Gastrocnemius medialis (tissue), 4 donors: ENCODE data around the gene NCOA7. TPM values are rescaled to one million over a fixed set of nuclear protein-coding genes. Genes with fewer than 3 reads are reported as not detected.

ENCODE experiments used
- ATAC-seq, 2 donors: fragments of 150-250 bp; one replicate each; pipeline ENCODE4 v1.9.1; 2016
- DNase-seq, 2 donors: peaks; one replicate each; pipeline ENCODE4 v3.0.0-alpha.2; 2019
- H3K27ac ChIP-seq, 4 donors: fragments of 200-600 bp; sonication (generic); 1 replicate in 1 of 4; 2 replicates in 3 of 4; pipeline ENCODE4 v1.5.1; 2016 to 2018; ENCODE audit warnings: mild to moderate bottlenecking in 2 of 4, moderate library complexity in 1 of 4
- H3K27me3 ChIP-seq, 3 donors: fragments of 200-600 bp; sonication (generic) in 2 of 3; 1 replicate in 1 of 3; 2 replicates in 2 of 3; pipeline versions ENCODE4 v1.5.1 to v1.6.0; 2016 to 2019; ENCODE audit warnings: mild to moderate bottlenecking in 1 of 3, moderate library complexity in 1 of 3
- H3K36me3 ChIP-seq, 2 donors: fragments of 200-600 bp; sonication (generic) in 1 of 2; one replicate each; pipeline ENCODE4 v1.5.1; 2017 to 2018
- H3K4me1 ChIP-seq, 2 donors: fragments of 200-600 bp; sonication (generic) in 1 of 2; one replicate each; pipeline ENCODE4 v1.5.1; 2016 to 2017; ENCODE audit warnings: mild to moderate bottlenecking in 2 of 2
- H3K4me3 ChIP-seq, 4 donors: fragments of 200-600 bp; sonication (generic) in 3 of 4; 1 replicate in 1 of 4; 2 replicates in 3 of 4; pipeline ENCODE4 v1.5.1; 2016 to 2019; ENCODE audit warnings: mild to moderate bottlenecking in 2 of 4
- H3K9me3 ChIP-seq, 3 donors: fragments of 200-600 bp; sonication (generic) in 2 of 3; 1 replicate in 1 of 3; 2 replicates in 2 of 3; pipeline ENCODE4 v1.5.1; 2016 to 2019
- POLR2A ChIP-seq, 2 donors: fragments of 450-650 bp; IDR thresholded peaks; one replicate each; pipeline ENCODE4 v1.6.1; 2017; ENCODE audit warnings: antibody characterized with exemption in 2 of 2, mild to moderate bottlenecking in 2 of 2, moderate library complexity in 2 of 2
- in situ Hi-C, 4 donors: fragments of 200-750 bp; cut with MboI; loops; one replicate each; pipeline versions ENCODE4 v1.15.0 to v1.8.0; 2017; ENCODE audit warnings: low sequenced_read_pairs in 4 of 4
- intact Hi-C: fragments of 100-400 bp; cut with DNase I; formaldehyde crosslinking; loops from one replicate; pipeline ENCODE4 v1.15.1; 2023; ENCODE audit warnings: low total_unique reads
- total RNA-seq, 4 donors: library from RNA; depleted of rRNA; stranded (reverse); fragments of >200 nt; gene quantifications; one replicate each; pipeline versions ENCODE4 v1.1.0 to v1.2.3, GENCODE V29; 2016
- TF ChIP-seq, protein P1 (sequence below), 5 experiments: fragments of 450-650 bp in 3 of 5; fragments of 200-600 bp in 2 of 5; sonication (generic) in 2 of 5; IDR thresholded peaks in 4 of 5; conservative IDR thresholded peaks in 1 of 5; 1 replicate in 4 of 5; 2 replicates in 1 of 5; pipeline ENCODE4 v1.5.1; 2016 to 2019; ENCODE audit warnings: antibody characterized with exemption in 5 of 5, mild to moderate bottlenecking in 3 of 5, moderate library complexity in 3 of 5

The NCOA7 gene
- total RNA-seq, 4 donors from 2014 or later, result 7.0 to 9.5 (median 9.2) TPM

DNA sequence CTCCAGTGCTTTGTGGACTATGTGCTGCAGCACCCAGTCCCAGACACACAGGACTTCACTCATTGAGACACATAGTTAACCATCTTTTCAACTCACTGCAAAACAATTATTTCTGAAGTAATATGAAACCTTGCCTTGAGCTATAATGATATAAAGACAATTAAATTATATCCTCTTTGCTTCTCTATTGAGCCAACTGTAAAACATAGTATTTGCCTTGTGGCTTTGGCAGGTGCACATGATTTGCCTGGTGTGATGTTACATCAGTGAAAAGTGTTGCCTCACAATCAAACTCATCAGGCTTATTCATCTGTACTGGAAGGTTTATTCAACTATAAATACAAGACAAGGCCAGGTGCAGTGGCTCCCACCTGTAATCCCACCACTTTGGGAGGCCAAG lies 80.6 kb downstream of the NCOA7 start:
- no peak for TF ChIP-seq POLR2A (IDR thresholded peaks at IDR 0.05)
- TF ChIP-seq, protein P1, sequence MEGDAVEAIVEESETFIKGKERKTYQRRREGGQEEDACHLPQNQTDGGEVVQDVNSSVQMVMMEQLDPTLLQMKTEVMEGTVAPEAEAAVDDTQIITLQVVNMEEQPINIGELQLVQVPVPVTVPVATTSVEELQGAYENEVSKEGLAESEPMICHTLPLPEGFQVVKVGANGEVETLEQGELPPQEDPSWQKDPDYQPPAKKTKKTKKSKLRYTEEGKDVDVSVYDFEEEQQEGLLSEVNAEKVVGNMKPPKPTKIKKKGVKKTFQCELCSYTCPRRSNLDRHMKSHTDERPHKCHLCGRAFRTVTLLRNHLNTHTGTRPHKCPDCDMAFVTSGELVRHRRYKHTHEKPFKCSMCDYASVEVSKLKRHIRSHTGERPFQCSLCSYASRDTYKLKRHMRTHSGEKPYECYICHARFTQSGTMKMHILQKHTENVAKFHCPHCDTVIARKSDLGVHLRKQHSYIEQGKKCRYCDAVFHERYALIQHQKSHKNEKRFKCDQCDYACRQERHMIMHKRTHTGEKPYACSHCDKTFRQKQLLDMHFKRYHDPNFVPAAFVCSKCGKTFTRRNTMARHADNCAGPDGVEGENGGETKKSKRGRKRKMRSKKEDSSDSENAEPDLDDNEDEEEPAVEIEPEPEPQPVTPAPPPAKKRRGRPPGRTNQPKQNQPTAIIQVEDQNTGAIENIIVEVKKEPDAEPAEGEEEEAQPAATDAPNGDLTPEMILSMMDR (IDR thresholded peaks at IDR 0.05 in 4 of 5, conservative IDR thresholded peaks at IDR 0.05 in 1 of 5), result no peak
- no peaks in the 10 kb centered on the region for H3K9me3 ChIP-seq
- no peak overlapping the region for H3K4me3 ChIP-seq
- no peaks in the 10 kb centered on the region for H3K36me3 ChIP-seq
- H3K27me3 ChIP-seq, result no peaks in the 10 kb centered on the region
- intact Hi-C loops, result no loop called here
- no peak overlapping the region for H3K27ac ChIP-seq
- ATAC-seq (no peak), DNase-seq (no peak)
- H3K4me1 ChIP-seq, result peaks cover 0 to 13% of the 10 kb centered on the region in 2 donors
- in situ Hi-C loops, result loop anchor here in 1 of 4 donors (25.0 kb wide), 1 partner anchor 91 kb away; the partner anchor contains the start of gene HINT3

DNA sequence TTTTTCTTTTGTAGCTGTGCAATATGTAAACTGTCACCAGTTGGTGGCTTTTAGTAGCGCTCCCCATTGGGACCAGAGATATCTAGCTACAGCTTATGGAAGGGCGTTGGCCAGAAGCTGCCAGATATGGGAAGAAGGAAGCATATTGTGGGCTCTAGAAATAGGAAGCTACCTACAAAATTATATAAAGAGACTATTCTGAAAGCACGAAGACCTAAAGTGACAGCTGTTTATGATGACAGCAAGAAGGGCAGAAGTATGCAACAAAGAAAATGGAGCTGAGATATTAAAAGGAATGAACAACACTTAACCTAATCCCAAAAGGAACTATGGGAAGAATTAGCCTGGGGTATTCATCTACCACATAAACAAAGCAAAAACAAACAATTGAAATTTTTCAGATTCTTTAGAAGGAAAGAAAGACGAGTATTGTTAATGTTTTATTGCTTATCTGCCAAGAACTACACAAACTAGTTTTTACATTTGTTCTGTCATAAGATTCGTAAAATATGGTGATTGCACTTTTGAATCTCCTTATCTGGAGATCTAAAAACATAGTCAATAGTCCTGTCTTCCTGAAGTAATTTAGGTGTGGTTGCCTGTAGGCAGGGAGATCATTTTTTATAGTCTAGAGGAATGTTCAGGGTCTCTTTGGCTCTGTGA lies 81.6 kb downstream of the NCOA7 start:
- Histone ChIP-seq H3K9me3 (no peaks in the 10 kb centered on the region), H3K4me1 (peaks cover 0 to 13% of the 10 kb centered on the region in 2 donors), H3K4me3 (no peak overlapping the region), H3K36me3 (no peaks in the 10 kb centered on the region), H3K27ac (no peak overlapping the region), H3K27me3 (no peaks in the 10 kb centered on the region)
- intact Hi-C loops, result no loop called here
- ATAC-seq, result no peak
- in situ Hi-C loops, result loop anchor here in 1 of 4 donors (25.0 kb wide), 1 partner anchor 90 kb away; the partner anchor contains the start of gene HINT3
- DNase-seq, result no peak
- TF ChIP-seq, protein P1 (IDR thresholded peaks at IDR 0.05 in 4 of 5, conservative IDR thresholded peaks at IDR 0.05 in 1 of 5), result no peak
- TF ChIP-seq POLR2A (IDR thresholded peaks at IDR 0.05), result no peak

DNA sequence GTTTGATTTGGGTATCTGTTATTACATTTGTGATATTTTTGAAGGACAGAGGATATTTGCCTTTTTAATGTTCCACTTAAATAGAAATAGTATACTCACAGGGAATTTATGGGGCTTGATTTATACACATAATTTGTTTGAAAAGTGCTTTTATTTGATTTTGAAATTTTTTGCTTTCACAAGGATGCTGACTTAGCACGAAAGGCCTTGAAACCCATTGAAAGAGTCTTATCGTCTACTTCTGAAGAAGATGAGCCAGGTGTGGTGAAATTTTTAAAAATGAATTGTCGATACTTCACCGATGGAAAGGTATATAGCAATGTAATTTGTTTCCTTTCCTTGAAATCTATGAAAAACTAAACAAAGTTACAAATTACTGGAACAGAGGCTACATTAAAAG lies 91.5 kb downstream of the NCOA7 start:
- H3K36me3 ChIP-seq, result peaks cover 0 to 23% of the 10 kb centered on the region in 2 donors
- DNase-seq (no peak), ATAC-seq (no peak)
- H3K27ac ChIP-seq, result no peak overlapping the region
- no peak overlapping the region for H3K4me3 ChIP-seq
- intact Hi-C loops, result no loop called here
- H3K4me1 ChIP-seq, result no peaks in the 10 kb centered on the region
- H3K27me3 ChIP-seq, result no peaks in the 10 kb centered on the region
- no peaks in the 10 kb centered on the region for H3K9me3 ChIP-seq
- TF ChIP-seq POLR2A (IDR thresholded peaks at IDR 0.05), result no peak
- TF ChIP-seq, protein P1 (IDR thresholded peaks at IDR 0.05 in 4 of 5, conservative IDR thresholded peaks at IDR 0.05 in 1 of 5), result no peak
- in situ Hi-C loops, result no loop called here

DNA sequence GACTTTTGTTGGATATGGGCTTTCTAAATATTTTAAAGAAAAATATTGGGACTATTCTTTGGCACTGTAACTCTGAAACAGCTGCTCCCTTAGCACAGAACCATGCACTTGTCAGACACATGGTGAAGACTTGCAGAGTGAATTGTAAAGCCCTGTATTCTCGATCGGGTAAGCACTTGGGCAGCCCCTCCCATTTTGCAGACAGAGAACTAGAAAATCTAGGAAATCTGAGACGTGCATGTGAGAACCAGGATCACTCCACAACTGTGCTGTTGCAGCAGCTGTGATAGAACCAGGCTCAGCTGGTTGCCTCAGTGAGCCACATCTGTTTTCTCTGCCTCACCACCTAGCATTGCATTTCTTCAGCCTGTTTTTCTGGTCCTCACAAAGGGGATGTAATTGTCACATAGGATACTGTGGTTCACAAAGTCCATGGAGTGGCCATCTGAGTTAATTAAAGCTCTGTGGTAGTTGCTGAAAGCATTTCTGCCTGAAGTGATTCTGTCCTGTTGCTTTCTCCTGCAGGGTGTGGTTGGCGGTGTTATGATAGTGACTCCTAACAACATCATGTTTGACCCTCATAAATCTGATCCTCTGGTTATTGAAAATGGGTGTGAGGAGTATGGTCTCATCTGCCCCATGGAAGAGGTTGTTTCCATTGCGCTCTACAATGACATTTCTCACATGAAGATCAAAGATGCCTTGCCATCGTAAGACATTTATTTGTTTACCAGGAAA lies 94.0 kb downstream of the NCOA7 start:
- H3K4me3 ChIP-seq, result no peak overlapping the region
- intact Hi-C loops (no loop called here), in situ Hi-C loops (no loop called here)
- H3K36me3 ChIP-seq, result peaks cover 0 to 33% of the 10 kb centered on the region in 2 donors
- no peak for ATAC-seq
- no peak for DNase-seq
- no peaks in the 10 kb centered on the region for H3K4me1 ChIP-seq
- no peaks in the 10 kb centered on the region for H3K27me3 ChIP-seq
- H3K9me3 ChIP-seq, result no peaks in the 10 kb centered on the region
- H3K27ac ChIP-seq, result no peak overlapping the region
- no peak for TF ChIP-seq POLR2A (IDR thresholded peaks at IDR 0.05)
- TF ChIP-seq, protein P1 (IDR thresholded peaks at IDR 0.05 in 4 of 5, conservative IDR thresholded peaks at IDR 0.05 in 1 of 5), result no peak
